OCI-LY3 (cell line): ENCODE measurements around the gene SCN8A.

Experiments used
- H2AFZ ChIP-seq: fragments of 200-600, 300-600 bp; shearing (Covaris generic); 2 replicates; pipeline ENCODE4 v1.6.0; 2014; ENCODE audit warnings: antibody characterized with exemption, low read depth, low read length
- H3K27ac ChIP-seq: fragments of 200-600, 300-600 bp; sonication (generic); 2 replicates; pipeline ENCODE4 v1.5.1; 2014; ENCODE audit warnings: mild to moderate bottlenecking, low read length, moderate library complexity, mixed read lengths
- H3K27me3 ChIP-seq: fragments of 200-600, 300-600 bp; sonication (generic); 2 replicates; pipeline ENCODE4 v1.6.1; 2014; ENCODE audit warnings: low read depth, low read length, mixed read lengths
- H3K36me3 ChIP-seq: fragments of 200-600, 300-600 bp; sonication (generic); replicated peaks from 2 replicates; pipeline ENCODE3; 2014; ENCODE audit warnings: low read depth, low read length, mixed read lengths
- H3K4me1 ChIP-seq: fragments of 300-600, 200-600 bp; sonication (generic); 2 replicates; pipeline ENCODE4 v1.6.1; 2014; ENCODE audit warnings: low read length, mixed read lengths
- H3K4me2 ChIP-seq: fragments of 200-600, 300-600 bp; sonication (generic); 2 replicates; pipeline ENCODE4 v1.6.1; 2014; ENCODE audit warnings: low read length, mixed read lengths
- H3K4me3 ChIP-seq: fragments of 300-600, 200-600 bp; sonication (generic); 2 replicates; pipeline ENCODE4 v1.5.1; 2014; ENCODE audit warnings: antibody characterized with exemption, mild to moderate bottlenecking, low read length, moderate library complexity
- H3K79me2 ChIP-seq: fragments of 300-600, 200-600 bp; shearing (Covaris generic); 2 replicates; pipeline ENCODE4 v1.6.1; 2014; ENCODE audit warnings: mild to moderate bottlenecking, low read length, mixed read lengths
- H3K9ac ChIP-seq: fragments of 300-600, 200-600 bp; shearing (Covaris generic); 2 replicates; pipeline ENCODE4 v1.6.0; 2014; ENCODE audit warnings: mild to moderate bottlenecking, low read length, moderate library complexity
- H3K9me3 ChIP-seq: fragments of 200-600, 300-600 bp; shearing (Covaris generic); 2 replicates; pipeline ENCODE4 v1.6.1; 2014; ENCODE audit warnings: low read length, mixed read lengths; ENCODE audit not compliant: insufficient read depth
- H4K20me1 ChIP-seq: fragments of 200-600, 300-600 bp; sonication (generic); 2 replicates; pipeline ENCODE4 v1.6.1; 2016; ENCODE audit warnings: low read length, mixed read lengths; ENCODE audit not compliant: insufficient read depth
- CTCF ChIP-seq: fragments of 200-600, 300-600 bp; sonication (generic); IDR thresholded peaks from 2 replicates; pipeline ENCODE4 v1.5.1; 2014; ENCODE audit warnings: antibody characterized with exemption, low read length, low read depth
- EZH2phosphoT487 ChIP-seq: fragments of 200-600 bp; shearing (Covaris generic); IDR thresholded peaks from 2 replicates; pipeline ENCODE4 v1.6.1; 2018; ENCODE audit warnings: antibody characterized with exemption, mixed run types, low read depth

The SCN8A gene

GRCh38 chr12:51694146-51694545 is 103.1 kb downstream of the SCN8A start:
- Histone ChIP-seq H3K4me2 (no peak overlapping the region), H3K4me1 (no peaks in the 10 kb centered on the region), H3K4me3 (no peak overlapping the region), H3K27ac (no peak overlapping the region), H3K36me3 (no peaks in the 10 kb centered on the region), H3K9ac (no peak overlapping the region), H3K27me3 (no peaks in the 10 kb centered on the region), H2AFZ (no peak overlapping the region), H3K79me2 (no peaks in the 10 kb centered on the region), H3K9me3 (no peaks in the 10 kb centered on the region), H4K20me1 (no peaks in the 10 kb centered on the region)
- no peak for TF ChIP-seq EZH2phosphoT487
- TF ChIP-seq CTCF = no peak

GRCh38 chr12:51695241-51696010 is 104.4 kb downstream of the SCN8A start:
- TF ChIP-seq EZH2phosphoT487 = no peak
- TF ChIP-seq CTCF = no peak
- Histone ChIP-seq H3K4me1 (no peaks in the 10 kb centered on the region), H3K79me2 (no peaks in the 10 kb centered on the region), H3K9me3 (no peaks in the 10 kb centered on the region), H3K27me3 (no peaks in the 10 kb centered on the region), H4K20me1 (no peaks in the 10 kb centered on the region), H3K27ac (no peak overlapping the region), H3K36me3 (no peaks in the 10 kb centered on the region), H3K9ac (no peak overlapping the region), H3K4me2 (no peak overlapping the region), H3K4me3 (no peak overlapping the region), H2AFZ (no peak overlapping the region)

- H3K79me2 ChIP-seq = no peaks in the 10 kb centered on the region
- H3K4me3 ChIP-seq = no peak overlapping the region
- H3K4me2 ChIP-seq = no peak overlapping the region
- H3K4me1 ChIP-seq = no peaks in the 10 kb centered on the region
- no peak overlapping the region for H3K27ac ChIP-seq
- no peaks in the 10 kb centered on the region for H4K20me1 ChIP-seq
- no peak overlapping the region for H3K9ac ChIP-seq
- no peaks in the 10 kb centered on the region for H3K27me3 ChIP-seq
- TF ChIP-seq EZH2phosphoT487 = no peak
- TF ChIP-seq CTCF = no peak
- no peak overlapping the region for H2AFZ ChIP-seq
- H3K9me3 ChIP-seq = no peaks in the 10 kb centered on the region
- no peaks in the 10 kb centered on the region for H3K36me3 ChIP-seq
These were observed 108.2 kb downstream of the SCN8A start for GRCh38 chr12:51699219-51699618.

GRCh38 chr12:51700887-51701286 is 109.9 kb downstream of the SCN8A start:
- no peaks in the 10 kb centered on the region for H3K79me2 ChIP-seq
- no peak overlapping the region for H3K27ac ChIP-seq
- no peaks in the 10 kb centered on the region for H3K9me3 ChIP-seq
- no peak overlapping the region for H3K9ac ChIP-seq
- no peak overlapping the region for H3K4me2 ChIP-seq
- H3K36me3 ChIP-seq = no peaks in the 10 kb centered on the region
- no peak overlapping the region for H2AFZ ChIP-seq
- no peaks in the 10 kb centered on the region for H3K4me1 ChIP-seq
- TF ChIP-seq EZH2phosphoT487 (no peak), CTCF (no peak)
- no peaks in the 10 kb centered on the region for H3K27me3 ChIP-seq
- no peaks in the 10 kb centered on the region for H4K20me1 ChIP-seq
- H3K4me3 ChIP-seq = no peak overlapping the region
